H9 (cell line): Measurements from ENCODE around the gene LTB4R. TPM values are rescaled to one million over a fixed set of nuclear protein-coding genes. Genes with fewer than 3 reads are reported as not detected.

Experiments used
- DNase-seq: peaks from one replicate; pipeline ENCODE4 v3.0.0-alpha.2; 2017
- H2AFZ ChIP-seq: one replicate; pipeline ENCODE4 v1.6.1; 2013; ENCODE audit warnings: mild to moderate bottlenecking, low read length, control low read depth, moderate library complexity
- H2AK5ac ChIP-seq: 2 replicates; pipeline ENCODE4 v1.6.1; 2013; ENCODE audit warnings: low read length, control low read depth, mixed read lengths; ENCODE audit not compliant: insufficient read length
- H2BK120ac ChIP-seq: one replicate; pipeline ENCODE4 v1.6.1; 2013; ENCODE audit warnings: low read depth, mild to moderate bottlenecking, low read length, control low read depth, inconsistent platforms; ENCODE audit not compliant: poor library complexity, severe bottlenecking
- H2BK12ac ChIP-seq: 2 replicates; pipeline ENCODE4 v1.6.1; 2013; ENCODE audit warnings: low read length, control low read depth, mixed read lengths, low read depth; ENCODE audit not compliant: insufficient read length
- H2BK15ac ChIP-seq: 2 replicates; pipeline ENCODE4 v1.6.1; 2013; ENCODE audit warnings: low read depth, low read length, control low read depth
- H2BK20ac ChIP-seq: one replicate; pipeline ENCODE4 v1.6.1; 2013; ENCODE audit warnings: low read depth, mild to moderate bottlenecking, low read length, control low read depth, inconsistent platforms; ENCODE audit not compliant: poor library complexity, severe bottlenecking
- H2BK5ac ChIP-seq: 2 replicates; pipeline ENCODE4 v1.6.1; 2013; ENCODE audit warnings: low read length, control low read depth, mixed read lengths; ENCODE audit not compliant: insufficient read length
- H3K14ac ChIP-seq: 2 replicates; pipeline ENCODE4 v1.6.1; 2013; ENCODE audit warnings: low read length, control low read depth; ENCODE audit not compliant: insufficient read depth
- H3K18ac ChIP-seq: 2 replicates; pipeline ENCODE4 v1.6.1; 2013; ENCODE audit warnings: low read depth, mild to moderate bottlenecking, mixed read lengths, low read length, control low read depth; ENCODE audit not compliant: insufficient read length
- H3K23ac ChIP-seq: 2 replicates; pipeline ENCODE4 v1.6.1; 2013; ENCODE audit warnings: low read length, control low read depth, mixed read lengths, low read depth; ENCODE audit not compliant: insufficient read length
- H3K23me2 ChIP-seq: 2 replicates; pipeline ENCODE4 v1.6.1; 2013; ENCODE audit warnings: low read depth, mild to moderate bottlenecking, mixed read lengths, low read length, control low read depth; ENCODE audit not compliant: insufficient read length, poor library complexity, severe bottlenecking
- H3K27ac ChIP-seq: 2 replicates; pipeline ENCODE4 v1.5.1; 2013; ENCODE audit warnings: low read length, control low read depth, mixed read lengths, low read depth; ENCODE audit not compliant: insufficient read length
- H3K27me3 ChIP-seq: 2 replicates; pipeline ENCODE4 v1.6.1; 2013; ENCODE audit warnings: low read length, control low read depth, inconsistent platforms; ENCODE audit not compliant: insufficient read depth
- H3K4ac ChIP-seq: 2 replicates; pipeline ENCODE4 v1.6.1; 2013; ENCODE audit warnings: low read depth, mild to moderate bottlenecking, control low read depth, inconsistent platforms, low read length, moderate library complexity
- H3K4me1 ChIP-seq: 2 replicates; pipeline ENCODE4 v1.6.1; 2013; ENCODE audit warnings: low read length, control low read depth, inconsistent platforms; ENCODE audit not compliant: insufficient read depth
- H3K4me2 ChIP-seq: 2 replicates; pipeline ENCODE4 v1.6.1; 2013; ENCODE audit warnings: low read length, control low read depth, mixed read lengths; ENCODE audit not compliant: insufficient read length, insufficient read depth
- H3K56ac ChIP-seq: 2 replicates; pipeline ENCODE4 v1.6.1; 2013; ENCODE audit warnings: low read depth, mild to moderate bottlenecking, mixed read lengths, low read length, control low read depth; ENCODE audit not compliant: insufficient read length
- H3K79me1 ChIP-seq: 2 replicates; pipeline ENCODE4 v1.6.1; 2013; ENCODE audit warnings: low read depth, mild to moderate bottlenecking, moderate library complexity, low read length, control low read depth, inconsistent platforms; ENCODE audit not compliant: insufficient read depth, poor library complexity, severe bottlenecking
- H3K79me2 ChIP-seq: 2 replicates; pipeline ENCODE4 v1.6.1; 2013; ENCODE audit warnings: low read length, control low read depth, inconsistent platforms; ENCODE audit not compliant: insufficient read depth
- H3K9ac ChIP-seq: 2 replicates; pipeline ENCODE4 v1.6.1; 2013; ENCODE audit warnings: low read length, control low read depth, mixed read lengths; ENCODE audit not compliant: insufficient read length; ENCODE audit errors: extremely low read depth
- H3K9me3 ChIP-seq: one replicate; pipeline ENCODE4 v1.6.1; 2013; ENCODE audit warnings: low read depth, low read length, inconsistent platforms; ENCODE audit not compliant: control insufficient read depth
- H3T11ph ChIP-seq: one replicate; pipeline ENCODE4 v1.6.1; 2013; ENCODE audit warnings: mild to moderate bottlenecking, low read length, control low read depth, inconsistent platforms
- H4K20me1 ChIP-seq: one replicate; pipeline ENCODE4 v1.6.1; 2013; ENCODE audit not compliant: control insufficient read depth, insufficient read length, insufficient read depth
- H4K5ac ChIP-seq: 2 replicates; pipeline ENCODE4 v1.6.1; 2013; ENCODE audit warnings: low read depth, mild to moderate bottlenecking, mixed read lengths, low read length, control low read depth; ENCODE audit not compliant: insufficient read length
- H4K8ac ChIP-seq: replicated peaks from 2 replicates; pipeline ENCODE4 v1.6.1; 2013; ENCODE audit warnings: low read length, control low read depth, mixed read lengths, low read depth; ENCODE audit not compliant: insufficient read length
- H4K91ac ChIP-seq: 2 replicates; pipeline ENCODE4 v1.6.1; 2013; ENCODE audit warnings: low read depth, mild to moderate bottlenecking, moderate library complexity, mixed read lengths, low read length, control low read depth; ENCODE audit not compliant: insufficient read length
- H3K27ac Mint-ChIP-seq, 3 experiments: 2 replicates in 2 of 3; 3 replicates in 1 of 3; pipeline ENCODE4 v1.8.0; 2020 to 2021; ENCODE audit warnings: mixed read lengths in 3 of 3, mild to moderate bottlenecking in 1 of 3, moderate library complexity in 1 of 3
- H3K27me3 Mint-ChIP-seq: 2 replicates; pipeline ENCODE4 v1.8.0; 2021; ENCODE audit warnings: low read depth, mild to moderate bottlenecking, moderate library complexity, mixed read lengths
- H3K36me3 Mint-ChIP-seq, 3 experiments: 2 replicates in 2 of 3; 3 replicates in 1 of 3; pipeline ENCODE4 v1.8.0; 2020 to 2021; ENCODE audit warnings: low read depth in 3 of 3, mixed read lengths in 3 of 3; ENCODE audit not compliant: insufficient read depth in 1 of 3
- H3K4me1 Mint-ChIP-seq, 2 experiments: 2 replicates each; pipeline ENCODE4 v1.8.0; 2020; ENCODE audit warnings: mixed read lengths in 2 of 2
- H3K4me3 Mint-ChIP-seq, 2 experiments: 2 replicates in 1 of 2; 3 replicates in 1 of 2; pipeline ENCODE4 v1.8.0; 2020 to 2021; ENCODE audit warnings: mild to moderate bottlenecking in 2 of 2, mixed read lengths in 2 of 2, moderate library complexity in 1 of 2
- H3K9me3 Mint-ChIP-seq, 2 experiments: 2 replicates in 1 of 2; 3 replicates in 1 of 2; pipeline ENCODE4 v1.8.0; 2020; ENCODE audit warnings: mild to moderate bottlenecking in 2 of 2, mixed read lengths in 2 of 2, moderate library complexity in 1 of 2
- WGBS: extraction: QIAGEN DNeasy Blood & Tissue Kit; methylation state at CpG from one replicate; pipeline ENCODE4 v1.1.7; 2013; ENCODE audit warnings: missing lambda C conversion rate, low lambda C conversion rate, mixed read lengths; ENCODE audit not compliant: insufficient read length; ENCODE audit errors: extremely low coverage; 5-methylcytosine and 5-hydroxymethylcytosine counted together
- long read RNA-seq: library from polyadenylated mRNA; unstranded; transcript quantifications from one replicate; pipeline ENCODE4 v2.0.0, GENCODE V29; 2020
- total RNA-seq: library from RNA; stranded (reverse); gene quantifications from 2 replicates; pipeline ENCODE4 v1.2.1, GENCODE V29; 2021
- TF ChIP-seq, protein P1 (sequence below): fragments of 200-600 bp; sonication (generic); conservative IDR thresholded peaks from 3 replicates; pipeline ENCODE4 v1.8.0; 2021; ENCODE audit warnings: antibody characterized with exemption, mild to moderate bottlenecking

The LTB4R gene, protein sequence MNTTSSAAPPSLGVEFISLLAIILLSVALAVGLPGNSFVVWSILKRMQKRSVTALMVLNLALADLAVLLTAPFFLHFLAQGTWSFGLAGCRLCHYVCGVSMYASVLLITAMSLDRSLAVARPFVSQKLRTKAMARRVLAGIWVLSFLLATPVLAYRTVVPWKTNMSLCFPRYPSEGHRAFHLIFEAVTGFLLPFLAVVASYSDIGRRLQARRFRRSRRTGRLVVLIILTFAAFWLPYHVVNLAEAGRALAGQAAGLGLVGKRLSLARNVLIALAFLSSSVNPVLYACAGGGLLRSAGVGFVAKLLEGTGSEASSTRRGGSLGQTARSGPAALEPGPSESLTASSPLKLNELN
- total RNA-seq, result 8.9 and 9.2 TPM in 2 replicates
- long read RNA-seq, partial matches to known transcripts, result 2 of 7 reads
- long read RNA-seq, other reads (novel, unspliced or antisense), result 3 of 7 reads

DNA sequence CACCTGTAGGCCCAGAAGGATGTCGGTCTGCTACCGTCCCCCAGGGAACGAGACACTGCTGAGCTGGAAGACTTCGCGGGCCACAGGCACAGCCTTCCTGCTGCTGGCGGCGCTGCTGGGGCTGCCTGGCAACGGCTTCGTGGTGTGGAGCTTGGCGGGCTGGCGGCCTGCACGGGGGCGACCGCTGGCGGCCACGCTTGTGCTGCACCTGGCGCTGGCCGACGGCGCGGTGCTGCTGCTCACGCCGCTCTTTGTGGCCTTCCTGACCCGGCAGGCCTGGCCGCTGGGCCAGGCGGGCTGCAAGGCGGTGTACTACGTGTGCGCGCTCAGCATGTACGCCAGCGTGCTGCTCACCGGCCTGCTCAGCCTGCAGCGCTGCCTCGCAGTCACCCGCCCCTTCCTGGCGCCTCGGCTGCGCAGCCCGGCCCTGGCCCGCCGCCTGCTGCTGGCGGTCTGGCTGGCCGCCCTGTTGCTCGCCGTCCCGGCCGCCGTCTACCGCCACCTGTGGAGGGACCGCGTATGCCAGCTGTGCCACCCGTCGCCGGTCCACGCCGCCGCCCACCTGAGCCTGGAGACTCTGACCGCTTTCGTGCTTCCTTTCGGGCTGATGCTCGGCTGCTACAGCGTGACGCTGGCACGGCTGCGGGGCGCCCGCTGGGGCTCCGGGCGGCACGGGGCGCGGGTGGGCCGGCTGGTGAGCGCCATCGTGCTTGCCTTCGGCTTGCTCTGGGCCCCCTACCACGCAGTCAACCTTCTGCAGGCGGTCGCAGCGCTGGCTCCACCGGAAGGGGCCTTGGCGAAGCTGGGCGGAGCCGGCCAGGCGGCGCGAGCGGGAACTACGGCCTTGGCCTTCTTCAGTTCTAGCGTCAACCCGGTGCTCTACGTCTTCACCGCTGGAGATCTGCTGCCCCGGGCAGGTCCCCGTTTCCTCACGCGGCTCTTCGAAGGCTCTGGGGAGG, at the start of gene LTB4R:
TSS of gene LTB4R (plus strand) at position 857 of the 959 bp plus-strand sequence. CDS start 4,150 bp downstream, outside the sequence.
- Histone ChIP-seq H2BK12ac (no peak within 1 kb of the TSS), H3K56ac (no peak within 1 kb of the TSS), H3K4me1 (no peaks in the 10 kb centered on the region), H3K9me3 (no peaks in the 10 kb centered on the region), H4K20me1 (no peaks in the 10 kb centered on the region), H3K79me1 (no peaks in the 10 kb centered on the region), H3K23ac (no peak within 1 kb of the TSS), H4K5ac (no peak within 1 kb of the TSS), H4K8ac (no peak within 1 kb of the TSS), H3T11ph (no peak within 1 kb of the TSS), H3K79me2 (no peaks in the 10 kb centered on the region), H2AFZ (no peak within 1 kb of the TSS), H2BK15ac (no peak within 1 kb of the TSS), H2BK120ac (no peak within 1 kb of the TSS), H3K4ac (no peak within 1 kb of the TSS), H3K18ac (no peak within 1 kb of the TSS), H3K23me2 (no peaks in the 10 kb centered on the region), H3K9ac (no peak within 1 kb of the TSS), H3K27ac (no peak within 1 kb of the TSS), H3K14ac (no peak within 1 kb of the TSS), H4K91ac (no peak within 1 kb of the TSS), H3K4me2 (no peak within 1 kb of the TSS), H3K27me3 (no peaks in the 10 kb centered on the region), H2BK20ac (no peak within 1 kb of the TSS), H2AK5ac (no peak within 1 kb of the TSS), H2BK5ac (no peak within 1 kb of the TSS)
- DNase-seq, result no peak
- no peak within 1 kb of the TSS for H3K4me3 Mint-ChIP-seq
- no CpG with 5 or more reads among the region's 99 CpGs for WGBS
- TF ChIP-seq, protein P1, sequence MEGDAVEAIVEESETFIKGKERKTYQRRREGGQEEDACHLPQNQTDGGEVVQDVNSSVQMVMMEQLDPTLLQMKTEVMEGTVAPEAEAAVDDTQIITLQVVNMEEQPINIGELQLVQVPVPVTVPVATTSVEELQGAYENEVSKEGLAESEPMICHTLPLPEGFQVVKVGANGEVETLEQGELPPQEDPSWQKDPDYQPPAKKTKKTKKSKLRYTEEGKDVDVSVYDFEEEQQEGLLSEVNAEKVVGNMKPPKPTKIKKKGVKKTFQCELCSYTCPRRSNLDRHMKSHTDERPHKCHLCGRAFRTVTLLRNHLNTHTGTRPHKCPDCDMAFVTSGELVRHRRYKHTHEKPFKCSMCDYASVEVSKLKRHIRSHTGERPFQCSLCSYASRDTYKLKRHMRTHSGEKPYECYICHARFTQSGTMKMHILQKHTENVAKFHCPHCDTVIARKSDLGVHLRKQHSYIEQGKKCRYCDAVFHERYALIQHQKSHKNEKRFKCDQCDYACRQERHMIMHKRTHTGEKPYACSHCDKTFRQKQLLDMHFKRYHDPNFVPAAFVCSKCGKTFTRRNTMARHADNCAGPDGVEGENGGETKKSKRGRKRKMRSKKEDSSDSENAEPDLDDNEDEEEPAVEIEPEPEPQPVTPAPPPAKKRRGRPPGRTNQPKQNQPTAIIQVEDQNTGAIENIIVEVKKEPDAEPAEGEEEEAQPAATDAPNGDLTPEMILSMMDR, result no peak
- H3K4me1 Mint-ChIP-seq, result peaks cover 5 to 6% of the 10 kb centered on the region in 2 experiments; a peak in 3 of 4 replicates
- H3K36me3 Mint-ChIP-seq, result peaks cover 5 to 40% (median 20%) of the 10 kb centered on the region in 3 experiments; a peak in 6 of 7 replicates
- H3K27me3 Mint-ChIP-seq, result peaks cover 8% of the 10 kb centered on the region
- peak within 1 kb of the TSS in 1 of 3 experiments; percentile 77; a peak in 1 of 7 replicates for H3K27ac Mint-ChIP-seq
- no peaks in the 10 kb centered on the region for H3K9me3 Mint-ChIP-seq
